GM12873 (cell line): Measurements from ENCODE around the gene CDCA4.

Experiments
- CTCF ChIP-seq: IDR thresholded peaks from 2 replicates; pipeline ENCODE4 v1.5.1; 2012; ENCODE audit warnings: low read depth, mild to moderate bottlenecking, moderate library complexity, low read length, control low read depth; ENCODE audit not compliant: insufficient read depth; ENCODE audit errors: missing control alignments

Gene CDCA4

GRCh38 chr14:105055334-105055733 lies 34.5 kb upstream of the CDCA4 start:
- no peak for TF ChIP-seq CTCF

- no peak for TF ChIP-seq CTCF
These were observed 33.1 kb upstream of the CDCA4 start for GRCh38 chr14:105053996-105054395.

GRCh38 chr14:105053421-105053820 lies 32.5 kb upstream of the CDCA4 start:
- TF ChIP-seq CTCF, result no peak

GRCh38 chr14:105052110-105052458 lies 31.2 kb upstream of the CDCA4 start:
- no peak for TF ChIP-seq CTCF

- no peak for TF ChIP-seq CTCF
These were observed 30.6 kb upstream of the CDCA4 start for GRCh38 chr14:105051182-105052109.

GRCh38 chr14:105050551-105050897 lies 29.6 kb upstream of the CDCA4 start:
- TF ChIP-seq CTCF, result no peak

- no peak for TF ChIP-seq CTCF
These were observed 29.1 kb upstream of the CDCA4 start for GRCh38 chr14:105049753-105050550.
